Right lobe of liver (tissue), 6 donors: ENCODE results near the gene MCRS1. TPM values are rescaled to one million over a fixed set of nuclear protein-coding genes. Genes with fewer than 3 reads are reported as not detected.

ENCODE experiments used
- ATAC-seq, 4 donors: fragments of 200-7000 bp; cut with Tn5 transposase; one replicate each; pipeline ENCODE4 v1.9.1; 2020; ENCODE audit warnings: mild to moderate bottlenecking in 4 of 4, moderate library complexity in 4 of 4
- DNase-seq, 3 donors: peaks; one replicate each; pipeline ENCODE4 v3.0.0-alpha.2; 2020
- H3K27ac ChIP-seq, 3 donors: fragments of 200-600 bp; one replicate each; pipeline ENCODE4 v1.8.0; 2022
- H3K27me3 ChIP-seq, 2 donors: fragments of 200-600 bp; one replicate each; pipeline ENCODE4 v1.8.0; 2022
- H3K36me3 ChIP-seq, 4 donors: fragments of 200-600 bp; sonication (generic) in 1 of 4; one replicate each; pipeline versions ENCODE4 v1.5.1 to v1.8.0; 2017 to 2022; ENCODE audit warnings: control low read depth in 1 of 4
- H3K4me1 ChIP-seq, 4 donors: fragments of 200-600 bp; sonication (generic) in 1 of 4; one replicate each; pipeline versions ENCODE4 v1.5.1 to v1.8.0; 2017 to 2022; ENCODE audit warnings: control low read depth in 1 of 4
- H3K4me3 ChIP-seq, 3 donors: fragments of 200-600 bp; one replicate each; pipeline ENCODE4 v1.8.0; 2022
- H3K9me3 ChIP-seq, 4 donors: fragments of 200-600 bp; sonication (generic) in 1 of 4; one replicate each; pipeline versions ENCODE4 v1.5.1 to v1.8.0; 2017 to 2022; ENCODE audit warnings: control low read depth in 1 of 4
- CTCF ChIP-seq, 4 donors: fragments of 200-600 bp in 3 of 4; fragments of 450-650 bp in 1 of 4; IDR thresholded peaks; one replicate each; pipeline versions ENCODE4 v1.5.1 to v1.8.0; 2016 to 2022; ENCODE audit warnings: antibody characterized with exemption in 4 of 4, mild to moderate bottlenecking in 2 of 4
- POLR2A ChIP-seq: fragments of 450-650 bp; IDR thresholded peaks from one replicate; pipeline ENCODE4 v1.6.1; 2017; ENCODE audit warnings: antibody characterized with exemption, mild to moderate bottlenecking
- WGBS: methylation state at CpG from one replicate; pipeline ENCODE4 v1.1.6; 2018; ENCODE audit warnings: low coverage, low lambda C conversion rate; ENCODE audit not compliant: insufficient coverage; ENCODE audit errors: missing lambda C conversion rate; 5-methylcytosine and 5-hydroxymethylcytosine counted together
- intact Hi-C, 2 donors: fragments of 100-400 bp; cut with DNase I; formaldehyde crosslinking; loops; one replicate each; pipeline versions ENCODE4 v1.11.2 to v1.14.1; 2022
- total RNA-seq, 6 experiments: library from RNA; depleted of rRNA in 2 of 6; stranded (reverse); fragments of >200 nt in 2 of 6; fragmentation: NEBNext Ultra II Directional in 3 of 6; extraction: Animal tissue kit (Norgen Biotek cat#: 25700) in 3 of 6; gene quantifications; one replicate each; pipeline versions ENCODE4 v1.1.0 to v1.2.4, GENCODE V29; 2016 to 2023
- donor health status: DM: no; HTN: yes; CAD: no.
- donor health status: DM: no; HTN: no; CAD: no.
- donor health status: DM: no; HTN: no; CAD: no.
- donor health status: DM: no; HTN: yes; CAD: no.
- donor health status: DM: no; HTN: yes; CAD: no.

Gene MCRS1
- total RNA-seq, 6 experiments from 2014 or later = 16.0 to 23.0 (median 20.4) TPM

- intact Hi-C loops = no loop called here
- DNase-seq = no peak
- H3K27me3 ChIP-seq = peaks cover 0 to 11% of the 10 kb centered on the region in 2 donors
- H3K36me3 ChIP-seq = no peaks in the 10 kb centered on the region
- peak in 3 of 4 donors; percentile 10 to 22 (median 12) for ATAC-seq
- H3K27ac ChIP-seq = no peak overlapping the region
- TF ChIP-seq CTCF (IDR thresholded peaks at IDR 0.05) = no peak
- no peak for TF ChIP-seq POLR2A
- H3K9me3 ChIP-seq = no peaks in the 10 kb centered on the region
- H3K4me3 ChIP-seq = peak overlapping the region; percentile 27 to 44 (median 33)
- WGBS = 0% methylated on average over 3 of the region's 61 CpGs
- H3K4me1 ChIP-seq = peaks cover 0 to 15% (median 0%) of the 10 kb centered on the region in 4 donors
Observed at GRCh38 chr12:49537752-49538509, 30.0 kb downstream of the MCRS1 start.

DNA sequence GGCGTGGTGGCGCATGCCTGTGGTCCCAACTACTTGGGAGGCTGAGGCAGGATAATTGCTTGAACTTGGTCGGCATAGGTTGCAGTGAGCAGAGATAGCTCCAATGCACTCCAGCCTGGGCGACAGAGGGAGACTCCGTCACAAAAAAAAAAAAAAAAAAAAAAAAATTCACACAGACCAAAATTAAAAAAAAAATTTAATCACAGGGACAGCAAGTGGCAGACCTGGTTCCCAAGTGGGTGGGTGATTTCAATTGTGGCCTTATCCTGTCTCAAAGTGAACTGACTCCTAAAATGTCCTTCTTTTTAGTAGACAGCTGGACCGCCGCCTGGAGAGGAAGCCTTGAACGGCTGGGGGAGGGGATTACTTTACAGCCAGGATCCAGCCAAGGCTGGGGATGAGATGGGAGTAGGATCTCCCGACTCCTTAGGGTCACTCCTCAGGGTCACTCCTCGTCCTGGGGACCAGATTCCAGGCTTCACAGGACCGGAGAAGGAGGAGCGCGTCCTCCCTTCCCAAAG, 30.7 kb downstream of the MCRS1 start:
- Histone ChIP-seq H3K4me1 (peaks cover 0 to 15% (median 0%) of the 10 kb centered on the region in 4 donors), H3K27me3 (peaks cover 0 to 11% of the 10 kb centered on the region in 2 donors), H3K9me3 (no peaks in the 10 kb centered on the region), H3K36me3 (no peaks in the 10 kb centered on the region), H3K27ac (no peak overlapping the region), H3K4me3 (peak overlapping the region in 2 of 3 donors; percentile 33 to 44)
- WGBS = 34% methylated on average over 3 of the region's 13 CpGs
- DNase-seq (no peak), ATAC-seq (no peak)
- TF ChIP-seq CTCF (IDR thresholded peaks at IDR 0.05) = no peak
- no peak for TF ChIP-seq POLR2A
- intact Hi-C loops = no loop called here

- WGBS = 72% methylated on average over 2 of the region's 3 CpGs
- intact Hi-C loops = no loop called here
- H3K4me3 ChIP-seq = no peak overlapping the region
- ATAC-seq = no peak
- peaks cover 0 to 15% (median 0%) of the 10 kb centered on the region in 4 donors for H3K4me1 ChIP-seq
- H3K27me3 ChIP-seq = peaks cover 0 to 11% of the 10 kb centered on the region in 2 donors
- H3K27ac ChIP-seq = no peak overlapping the region
- H3K36me3 ChIP-seq = no peaks in the 10 kb centered on the region
- no peak for TF ChIP-seq CTCF (IDR thresholded peaks at IDR 0.05)
- no peak for TF ChIP-seq POLR2A
- DNase-seq = no peak
- H3K9me3 ChIP-seq = no peaks in the 10 kb centered on the region
Observed at GRCh38 chr12:49536526-49537071, 31.3 kb downstream of the MCRS1 start.

- WGBS = 84% methylated on average over 3 of the region's 6 CpGs
- no peak overlapping the region for H3K4me3 ChIP-seq
- H3K4me1 ChIP-seq = peaks cover 0 to 15% (median 0%) of the 10 kb centered on the region in 4 donors
- ATAC-seq = no peak
- H3K36me3 ChIP-seq = no peaks in the 10 kb centered on the region
- intact Hi-C loops = no loop called here
- no peak for DNase-seq
- peaks cover 0 to 11% of the 10 kb centered on the region in 2 donors for H3K27me3 ChIP-seq
- TF ChIP-seq POLR2A (no peak), CTCF (IDR thresholded peaks at IDR 0.05) (no peak)
- no peak overlapping the region for H3K27ac ChIP-seq
- no peaks in the 10 kb centered on the region for H3K9me3 ChIP-seq
Observed at GRCh38 chr12:49535921-49536525, 31.9 kb downstream of the MCRS1 start.
